CD4-positive, alpha-beta T cell treated with Interleukin-6 at 100 ng/mL for 8 hours (primary cell): Measurements from ENCODE around the gene RPL27A.

Source experiments
- DNase-seq: peaks from one replicate; pipeline ENCODE4 v3.0.0-alpha.2; 2020; ENCODE audit warnings: mixed read lengths, low spot score

The RPL27A gene

DNA sequence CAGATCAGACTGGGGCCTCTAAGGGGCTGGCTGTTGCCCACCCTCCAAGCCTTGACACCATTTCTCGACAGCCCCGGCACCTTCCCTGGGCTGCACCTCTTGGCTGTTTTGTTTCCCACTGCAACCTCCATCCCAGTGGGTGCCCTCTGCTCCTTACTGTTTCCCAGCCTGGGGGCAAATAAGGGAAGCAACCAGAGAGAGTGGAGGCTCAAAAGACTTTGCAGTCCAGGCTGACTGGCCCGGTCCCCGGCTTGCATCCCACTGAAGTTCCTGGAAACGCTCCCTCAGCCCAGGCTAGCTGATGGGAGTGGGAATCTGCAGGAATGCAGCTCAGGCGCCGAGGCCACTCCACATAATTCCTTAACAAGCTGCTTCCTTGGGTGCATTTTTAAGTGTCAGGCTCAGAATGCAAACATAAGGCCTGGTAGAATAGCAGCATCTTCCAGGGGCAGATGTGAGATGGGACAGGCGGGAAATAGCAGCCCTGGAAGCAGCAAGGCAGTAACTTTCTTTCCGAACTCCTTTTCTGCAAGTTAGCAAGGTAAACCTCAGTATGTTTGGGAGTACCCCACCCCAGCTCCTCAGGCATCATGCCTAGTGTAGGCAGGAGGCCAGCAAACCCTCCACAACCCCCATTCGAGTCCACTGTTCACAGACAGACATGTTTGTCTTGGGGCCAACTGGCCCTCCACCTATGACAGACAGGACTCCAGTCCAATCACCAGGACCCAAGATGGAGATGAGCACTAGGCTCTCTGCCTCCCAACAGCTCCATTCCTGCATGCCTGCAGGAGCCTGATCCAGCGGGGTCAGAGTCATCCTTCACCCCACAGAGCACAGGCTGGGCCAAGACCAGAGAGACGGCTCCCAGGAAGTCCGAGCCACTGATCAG is 39.3 kb downstream of the RPL27A start:
- no peak for DNase-seq

DNA sequence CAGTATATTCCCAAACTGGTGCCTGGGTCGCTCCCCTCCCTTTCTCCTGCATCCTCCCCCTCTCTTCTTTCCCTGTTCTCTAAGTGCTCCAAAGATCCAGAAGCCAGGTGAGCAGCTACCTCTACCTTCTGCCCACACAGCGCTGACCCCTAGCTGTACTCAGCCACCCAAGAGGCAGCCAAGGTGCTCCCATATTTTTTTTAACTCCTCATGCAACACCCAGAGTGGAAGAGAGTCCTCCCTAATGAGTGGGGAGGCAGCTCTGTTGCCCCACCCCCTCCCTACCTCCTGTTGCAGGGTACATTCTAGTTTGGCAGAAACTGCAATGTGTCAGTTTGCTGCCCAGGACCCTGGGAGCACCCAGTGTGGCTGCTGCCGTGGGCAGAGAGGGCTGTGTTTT is 40.2 kb downstream of the RPL27A start:
- no peak for DNase-seq

DNA sequence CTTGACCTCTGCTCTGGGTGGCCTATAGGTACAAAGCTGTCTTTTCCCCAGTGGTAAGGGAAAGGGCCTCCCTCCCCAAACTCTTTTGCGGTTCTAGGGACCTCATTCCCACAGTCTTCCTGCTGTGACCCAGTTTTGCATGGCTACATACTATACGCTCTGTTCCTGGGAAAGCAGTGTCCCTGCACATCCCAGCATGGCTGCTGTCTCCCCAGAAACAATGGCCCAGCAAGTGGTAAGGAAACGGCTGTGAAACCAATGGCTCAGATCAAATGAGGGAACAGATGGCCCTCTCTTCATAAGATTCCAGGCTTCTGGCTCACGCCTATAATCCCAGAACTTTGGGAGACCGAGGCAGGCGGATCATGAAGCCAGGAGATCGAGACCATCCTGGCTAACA is 41.1 kb downstream of the RPL27A start:
- no peak for DNase-seq

DNA sequence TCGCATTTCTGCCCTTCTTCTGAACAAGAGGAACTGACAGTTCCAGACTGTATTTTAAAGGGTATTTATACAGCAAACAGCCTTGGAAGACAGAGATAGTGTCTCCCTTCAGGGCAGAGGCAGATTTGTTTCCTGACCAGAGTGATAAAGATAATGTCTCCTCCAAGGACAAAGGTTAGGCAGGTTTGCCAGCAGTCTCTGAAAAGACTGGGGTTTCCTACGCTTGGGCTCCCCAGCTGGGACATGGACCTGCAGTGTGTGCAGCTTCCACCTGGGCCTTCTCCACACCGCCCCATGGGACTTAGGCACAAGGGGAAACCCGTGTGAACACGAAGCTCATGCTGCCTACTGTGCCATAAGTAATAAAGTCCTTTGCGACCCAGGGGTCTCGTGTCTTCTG is 42.1 kb downstream of the RPL27A start:
- DNase-seq = no peak

DNA sequence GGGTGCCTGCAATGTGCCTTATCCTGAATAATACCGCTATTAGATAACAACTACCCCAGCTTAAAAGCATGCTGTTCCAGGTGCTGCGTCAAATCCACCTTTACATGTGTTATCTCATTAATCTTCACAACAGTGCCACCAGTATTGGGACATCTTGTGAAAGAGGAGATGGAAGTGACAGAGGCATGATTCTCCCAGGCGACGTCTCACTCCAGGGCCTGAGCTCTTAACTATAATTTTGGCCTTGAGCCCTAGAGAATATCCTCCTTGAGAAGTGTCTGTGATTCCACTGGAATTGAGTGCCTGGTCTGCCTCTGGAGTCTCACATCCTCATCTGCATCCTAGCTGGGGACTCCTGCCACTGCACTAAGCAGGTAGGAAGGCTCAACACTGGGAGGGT is 43.8 kb downstream of the RPL27A start:
- no peak for DNase-seq

DNA sequence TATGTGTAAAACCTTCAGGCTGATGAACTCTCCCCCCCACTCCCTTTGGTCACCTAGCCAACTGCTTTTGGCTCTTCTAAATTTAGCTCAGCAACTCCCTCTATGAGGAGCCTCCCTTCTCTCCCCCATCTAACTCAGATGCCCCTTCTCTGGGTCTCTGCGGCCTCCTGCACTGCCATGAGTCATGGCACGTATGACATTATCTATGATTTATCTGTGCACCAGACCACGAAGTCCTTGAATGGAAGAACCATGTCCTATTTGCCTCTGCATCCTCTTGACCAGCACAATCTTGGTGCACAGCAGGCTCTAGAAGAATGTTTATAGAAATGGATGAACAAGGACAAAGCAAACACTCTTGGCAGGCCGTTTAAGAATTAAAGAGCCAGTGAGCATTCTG is 46.0 kb downstream of the RPL27A start:
- no peak for DNase-seq

DNA sequence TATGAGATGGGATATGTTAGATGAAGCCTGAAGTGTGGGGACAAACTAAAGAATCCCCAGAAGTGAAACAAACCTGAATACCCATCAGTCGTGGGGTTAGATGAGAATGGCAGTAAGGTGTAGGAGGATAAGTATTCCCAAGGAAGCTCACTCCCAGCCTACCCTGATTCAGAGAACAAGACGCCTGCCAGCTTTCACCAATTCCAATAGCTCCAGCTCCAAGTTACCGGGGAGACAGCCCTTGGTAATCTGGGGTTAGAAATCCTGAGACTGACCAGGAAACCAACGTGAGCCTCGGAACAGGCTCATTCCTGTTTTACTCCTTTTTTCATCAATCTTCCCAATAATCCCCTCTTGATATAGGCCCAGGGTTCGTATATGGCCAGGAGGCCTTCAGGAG is 46.5 kb downstream of the RPL27A start:
- no peak for DNase-seq

DNA sequence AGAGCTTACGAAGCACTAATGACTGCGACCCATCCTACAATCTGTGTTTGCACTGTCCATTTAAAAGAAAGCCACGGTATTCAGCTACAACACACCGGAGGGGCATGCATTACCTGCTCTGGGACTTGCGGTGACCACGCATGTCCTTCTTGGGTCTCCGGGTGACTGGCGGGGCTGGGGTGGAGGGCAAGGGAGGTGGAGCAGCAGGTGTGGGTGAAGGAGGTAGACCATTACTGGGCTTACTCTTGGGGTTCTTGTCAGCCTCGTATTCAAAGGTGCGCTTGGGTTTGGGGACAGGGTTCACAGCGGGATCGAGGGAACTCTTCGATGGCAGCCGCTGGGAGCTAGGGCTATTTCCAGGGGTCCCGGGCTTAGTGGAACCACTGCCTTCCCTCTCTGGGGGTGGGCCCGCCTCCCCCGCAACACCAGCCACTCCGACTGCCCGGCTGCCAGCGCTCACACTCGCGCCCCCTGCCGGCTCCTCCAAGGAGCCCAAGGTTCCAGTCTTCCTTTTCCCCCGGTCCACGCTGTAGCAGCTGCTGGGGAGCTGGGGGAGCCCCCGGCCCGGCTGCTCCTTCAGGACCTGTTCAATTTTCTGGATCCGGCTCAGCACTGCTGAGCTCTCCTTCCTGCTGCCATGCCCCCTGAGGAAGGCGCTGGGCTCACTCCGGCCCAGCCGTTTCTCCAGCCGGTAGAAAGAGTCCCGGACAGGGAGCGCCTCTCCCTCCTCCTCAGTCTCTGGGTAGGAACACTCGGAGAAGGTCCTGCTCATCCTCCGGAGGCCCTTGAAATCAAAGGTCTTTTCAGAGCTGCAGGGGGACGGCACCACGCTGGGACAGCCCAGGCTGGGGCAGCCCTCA is 47.5 kb downstream of the RPL27A start:
- no peak for DNase-seq

DNA sequence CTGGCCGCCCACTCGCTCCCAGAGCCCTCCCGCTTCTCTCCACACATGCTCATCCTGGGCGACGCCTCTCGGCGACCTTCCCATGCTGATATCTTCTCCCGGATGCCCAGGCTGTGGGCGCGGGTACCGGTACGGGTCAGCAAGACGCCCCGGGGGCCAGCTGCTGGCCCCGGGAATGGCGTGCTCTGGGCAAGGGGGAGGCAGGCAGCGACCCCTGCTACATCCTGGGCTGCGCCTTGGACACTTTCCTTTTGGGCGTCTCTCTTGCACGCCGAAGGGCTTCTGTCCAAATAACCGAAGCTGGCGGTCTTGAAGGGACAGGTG is 48.1 kb downstream of the RPL27A start:
- no peak for DNase-seq

DNA sequence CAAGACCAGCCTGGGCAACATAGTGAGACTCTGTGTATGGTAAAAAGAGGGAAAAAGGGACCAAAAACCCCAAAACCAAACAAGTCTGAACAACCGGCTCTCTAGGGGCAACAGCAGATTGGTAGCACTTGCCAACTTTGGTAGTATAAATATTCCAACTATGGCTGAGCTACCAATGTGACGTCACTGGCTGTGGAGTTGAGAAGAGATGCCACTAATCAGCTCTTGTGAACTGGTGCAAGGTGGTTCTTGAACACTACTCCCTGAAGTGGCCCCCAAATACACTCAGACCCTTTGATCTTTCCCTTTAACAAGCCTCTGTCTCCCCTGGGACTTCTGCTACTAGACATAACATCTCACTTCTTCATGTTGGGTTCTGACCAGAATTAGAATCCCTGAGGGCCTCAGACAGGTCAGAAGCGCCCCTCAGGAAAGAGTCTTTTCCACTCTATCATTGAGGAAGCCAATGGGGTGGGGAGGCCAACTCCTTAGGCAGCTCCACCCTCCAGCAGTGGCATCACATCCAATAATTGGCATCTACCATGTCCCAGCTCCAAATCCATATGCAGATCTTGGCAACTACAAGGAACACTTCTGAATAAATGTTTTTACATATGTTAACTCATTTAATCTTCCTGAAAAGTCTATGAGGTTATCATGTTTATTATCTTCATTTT is 49.2 kb downstream of the RPL27A start:
- no peak for DNase-seq

DNA sequence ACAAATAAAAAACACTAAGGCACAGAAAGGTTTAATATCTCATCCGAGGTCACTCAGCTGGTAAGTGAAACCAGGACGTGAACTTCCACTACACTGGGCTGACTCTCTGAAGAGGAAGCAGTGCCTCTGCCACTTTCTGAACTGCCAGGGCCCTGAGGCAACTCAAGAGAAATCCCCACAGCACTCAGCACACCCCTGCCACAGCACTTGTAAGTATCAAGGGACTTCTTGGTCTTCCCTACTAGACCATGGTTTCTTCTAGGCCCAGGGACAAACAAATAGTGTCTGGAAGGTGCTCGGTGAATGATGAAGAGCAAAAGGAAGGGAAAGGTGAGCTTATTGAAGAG is 49.7 kb downstream of the RPL27A start:
- DNase-seq = no peak

DNA sequence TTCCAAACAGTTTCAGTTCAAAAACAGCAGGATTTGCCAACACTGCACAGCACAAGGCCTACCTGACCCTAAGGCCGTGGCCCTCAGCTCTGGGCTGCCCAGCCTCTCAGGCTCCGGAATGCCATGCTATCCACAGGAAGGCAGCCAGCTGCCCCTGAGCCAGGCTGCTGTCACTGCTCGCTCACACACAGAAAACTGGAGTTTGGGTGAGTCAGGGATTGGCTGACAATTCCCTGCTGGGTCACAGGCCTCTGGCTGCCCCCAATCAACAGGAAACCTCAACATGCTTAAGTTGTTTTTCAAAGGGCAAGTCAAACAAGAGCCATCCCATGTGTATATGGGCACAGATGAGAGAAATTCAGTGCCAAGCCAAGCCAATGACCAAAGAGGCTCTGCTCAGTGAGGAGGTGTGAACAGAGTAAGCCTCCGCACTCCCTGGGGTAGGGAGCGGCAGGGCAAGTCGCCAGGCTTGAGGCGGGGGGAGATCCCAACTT is 50.2 kb downstream of the RPL27A start:
- no peak for DNase-seq

DNA sequence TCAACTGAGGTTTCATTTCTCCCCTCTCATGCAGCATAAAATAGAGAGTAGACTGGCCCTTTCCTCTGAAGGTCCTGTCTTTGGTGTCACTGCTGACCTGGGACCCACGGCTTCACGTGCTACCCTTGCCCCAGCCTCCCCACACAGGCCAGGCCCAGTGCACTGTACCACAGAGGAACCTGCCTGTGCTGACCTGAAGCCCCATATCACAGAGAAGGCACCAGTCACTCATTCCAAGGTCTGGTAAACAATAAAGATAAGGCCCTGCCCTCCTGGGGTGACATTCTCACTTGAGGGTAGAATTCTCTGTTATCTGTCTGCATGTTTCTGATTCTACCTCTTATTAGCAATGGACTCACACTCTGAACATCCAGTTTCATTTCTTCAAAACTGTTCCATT is 51.3 kb downstream of the RPL27A start:
- no peak for DNase-seq

DNA sequence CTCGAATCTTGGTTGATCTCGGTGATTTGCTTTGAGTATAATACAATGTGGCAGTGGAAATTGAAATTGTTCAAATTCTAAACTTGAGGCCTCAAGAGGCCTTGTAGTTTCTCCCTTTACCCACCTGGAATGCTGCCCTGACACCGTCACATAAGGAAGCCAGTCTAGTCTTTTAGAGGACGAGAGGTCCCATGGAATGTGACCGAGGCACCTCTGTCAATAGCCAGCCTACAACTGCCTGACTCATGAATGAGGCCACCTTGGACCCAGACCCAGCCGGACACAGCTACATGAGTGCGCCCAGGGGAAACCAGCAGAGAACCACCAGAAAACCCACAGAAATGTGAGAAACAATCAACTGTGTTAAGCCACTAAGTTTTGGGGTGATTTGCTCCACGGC is 52.5 kb downstream of the RPL27A start:
- DNase-seq = no peak

DNA sequence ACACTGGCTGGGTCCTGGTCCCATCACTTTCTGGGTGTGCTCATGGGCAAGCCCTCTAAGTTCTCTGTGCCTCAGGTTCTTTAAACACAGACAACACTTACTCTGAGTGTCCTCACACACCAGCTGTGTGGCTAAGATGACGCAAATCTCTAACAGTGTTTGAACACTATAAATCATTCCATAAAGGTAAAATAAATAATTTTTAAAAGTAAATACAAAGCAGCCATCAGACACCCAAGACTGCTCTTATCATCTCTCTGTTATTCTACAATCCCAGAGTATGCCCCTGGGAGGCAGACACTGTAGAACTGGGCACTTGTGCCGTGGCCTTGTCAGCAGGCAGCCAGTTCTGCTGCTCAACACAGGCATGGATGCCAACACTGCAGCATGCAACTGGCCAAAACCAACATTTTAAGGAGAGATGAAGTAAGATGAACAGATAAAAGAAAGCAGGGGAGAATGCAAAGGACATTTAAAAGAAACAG is 56.8 kb downstream of the RPL27A start:
- DNase-seq = no peak
